Right lobe of liver (tissue), 6 donors: ENCODE data around the gene PYURF. TPM values are rescaled to one million over a fixed set of nuclear protein-coding genes. Genes with fewer than 3 reads are reported as not detected.

Experiments used
- ATAC-seq, 4 donors: fragments of 200-7000 bp; cut with Tn5 transposase; one replicate each; pipeline ENCODE4 v1.9.1; 2020; ENCODE audit warnings: mild to moderate bottlenecking in 4 of 4, moderate library complexity in 4 of 4
- DNase-seq, 3 donors: peaks; one replicate each; pipeline ENCODE4 v3.0.0-alpha.2; 2020
- H3K27ac ChIP-seq, 3 donors: fragments of 200-600 bp; one replicate each; pipeline ENCODE4 v1.8.0; 2022
- H3K27me3 ChIP-seq, 2 donors: fragments of 200-600 bp; one replicate each; pipeline ENCODE4 v1.8.0; 2022
- H3K36me3 ChIP-seq, 4 donors: fragments of 200-600 bp; sonication (generic) in 1 of 4; one replicate each; pipeline versions ENCODE4 v1.5.1 to v1.8.0; 2017 to 2022; ENCODE audit warnings: control low read depth in 1 of 4
- H3K4me1 ChIP-seq, 4 donors: fragments of 200-600 bp; sonication (generic) in 1 of 4; one replicate each; pipeline versions ENCODE4 v1.5.1 to v1.8.0; 2017 to 2022; ENCODE audit warnings: control low read depth in 1 of 4
- H3K4me3 ChIP-seq, 3 donors: fragments of 200-600 bp; one replicate each; pipeline ENCODE4 v1.8.0; 2022
- H3K9me3 ChIP-seq, 4 donors: fragments of 200-600 bp; sonication (generic) in 1 of 4; one replicate each; pipeline versions ENCODE4 v1.5.1 to v1.8.0; 2017 to 2022; ENCODE audit warnings: control low read depth in 1 of 4
- POLR2A ChIP-seq: fragments of 450-650 bp; IDR thresholded peaks from one replicate; pipeline ENCODE4 v1.6.1; 2017; ENCODE audit warnings: antibody characterized with exemption, mild to moderate bottlenecking
- WGBS: methylation state at CpG from one replicate; pipeline ENCODE4 v1.1.6; 2018; ENCODE audit warnings: low coverage, low lambda C conversion rate; ENCODE audit not compliant: insufficient coverage; ENCODE audit errors: missing lambda C conversion rate; 5-methylcytosine and 5-hydroxymethylcytosine counted together
- intact Hi-C, 2 donors: fragments of 100-400 bp; cut with DNase I; formaldehyde crosslinking; loops; one replicate each; pipeline versions ENCODE4 v1.11.2 to v1.14.1; 2022
- total RNA-seq, 6 experiments: library from RNA; depleted of rRNA in 2 of 6; stranded (reverse); fragments of >200 nt in 2 of 6; fragmentation: NEBNext Ultra II Directional in 3 of 6; extraction: Animal tissue kit (Norgen Biotek cat#: 25700) in 3 of 6; gene quantifications; one replicate each; pipeline versions ENCODE4 v1.1.0 to v1.2.4, GENCODE V29; 2016 to 2023
- TF ChIP-seq, protein P1 (sequence below), 4 donors: fragments of 200-600 bp in 3 of 4; fragments of 450-650 bp in 1 of 4; IDR thresholded peaks; one replicate each; pipeline versions ENCODE4 v1.5.1 to v1.8.0; 2016 to 2022; ENCODE audit warnings: antibody characterized with exemption in 4 of 4, mild to moderate bottlenecking in 2 of 4
- donor health status: DM: no; HTN: yes; CAD: no.
- donor health status: DM: no; HTN: no; CAD: no.
- donor health status: DM: no; HTN: no; CAD: no.
- donor health status: DM: no; HTN: yes; CAD: no.
- donor health status: DM: no; HTN: yes; CAD: no.

The PYURF gene
- total RNA-seq, 6 experiments from 2014 or later: 32.2 to 53.8 (median 44.7) TPM

DNA sequence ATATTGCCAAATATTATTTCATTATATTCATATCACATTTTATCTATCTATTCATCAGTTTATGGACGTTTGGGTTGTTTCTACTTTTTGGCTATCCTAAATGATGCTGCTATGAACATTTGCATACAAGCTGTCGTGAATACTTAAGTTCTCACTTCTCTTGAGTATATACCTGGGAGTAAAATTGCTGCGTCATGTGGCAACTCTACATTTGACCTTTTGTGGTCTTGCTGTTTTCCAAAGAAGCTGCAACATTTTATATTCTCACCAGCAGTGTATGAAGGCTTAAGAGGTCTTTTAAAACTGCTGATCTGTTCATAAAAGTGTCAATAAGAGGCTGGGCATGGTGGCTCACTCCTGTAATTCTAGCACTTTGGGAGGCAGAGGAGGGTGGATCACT, 5.8 kb downstream of the PYURF start:
- Histone ChIP-seq H3K27ac (no peak overlapping the region), H3K4me1 (peaks cover 0 to 21% (median 4%) of the 10 kb centered on the region in 4 donors), H3K27me3 (no peaks in the 10 kb centered on the region), H3K9me3 (no peaks in the 10 kb centered on the region), H3K36me3 (peaks cover 0 to 9% (median 5%) of the 10 kb centered on the region in 4 donors), H3K4me3 (no peak overlapping the region)
- WGBS: 68% methylated on average over 3 of the region's 3 CpGs
- TF ChIP-seq, protein P1, sequence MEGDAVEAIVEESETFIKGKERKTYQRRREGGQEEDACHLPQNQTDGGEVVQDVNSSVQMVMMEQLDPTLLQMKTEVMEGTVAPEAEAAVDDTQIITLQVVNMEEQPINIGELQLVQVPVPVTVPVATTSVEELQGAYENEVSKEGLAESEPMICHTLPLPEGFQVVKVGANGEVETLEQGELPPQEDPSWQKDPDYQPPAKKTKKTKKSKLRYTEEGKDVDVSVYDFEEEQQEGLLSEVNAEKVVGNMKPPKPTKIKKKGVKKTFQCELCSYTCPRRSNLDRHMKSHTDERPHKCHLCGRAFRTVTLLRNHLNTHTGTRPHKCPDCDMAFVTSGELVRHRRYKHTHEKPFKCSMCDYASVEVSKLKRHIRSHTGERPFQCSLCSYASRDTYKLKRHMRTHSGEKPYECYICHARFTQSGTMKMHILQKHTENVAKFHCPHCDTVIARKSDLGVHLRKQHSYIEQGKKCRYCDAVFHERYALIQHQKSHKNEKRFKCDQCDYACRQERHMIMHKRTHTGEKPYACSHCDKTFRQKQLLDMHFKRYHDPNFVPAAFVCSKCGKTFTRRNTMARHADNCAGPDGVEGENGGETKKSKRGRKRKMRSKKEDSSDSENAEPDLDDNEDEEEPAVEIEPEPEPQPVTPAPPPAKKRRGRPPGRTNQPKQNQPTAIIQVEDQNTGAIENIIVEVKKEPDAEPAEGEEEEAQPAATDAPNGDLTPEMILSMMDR (IDR thresholded peaks at IDR 0.05): no peak
- no peak for TF ChIP-seq POLR2A
- no peak for DNase-seq
- intact Hi-C loops: loop anchor here (5.0 to 10.0 kb wide), 4 partner anchors 143 to 296 kb away; partner anchors contain the start of gene HERC6 (in 1 of the 2)
- ATAC-seq: no peak

DNA sequence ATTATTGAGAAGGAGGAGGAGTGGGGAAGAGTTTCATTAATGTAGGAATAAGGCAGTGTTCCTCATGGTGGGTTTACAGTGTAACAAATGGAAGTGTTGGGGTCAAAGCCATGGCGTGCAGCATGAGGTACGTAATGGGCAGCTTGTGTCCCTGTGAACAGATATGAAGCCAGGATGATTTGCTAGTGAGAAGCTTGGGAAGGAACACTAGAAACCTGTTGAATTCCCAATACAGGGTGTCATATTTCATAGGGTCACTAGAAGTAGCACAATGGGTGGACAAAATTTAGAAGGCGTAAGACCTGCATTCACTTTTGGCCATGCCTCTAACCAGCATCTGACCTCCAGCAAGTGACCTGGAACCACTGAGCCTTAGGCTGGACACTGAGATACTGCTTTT, 6.8 kb downstream of the PYURF start:
- Histone ChIP-seq H3K9me3 (no peaks in the 10 kb centered on the region), H3K36me3 (peaks cover 0 to 9% (median 5%) of the 10 kb centered on the region in 4 donors), H3K27ac (no peak overlapping the region), H3K4me3 (no peak overlapping the region), H3K4me1 (peaks cover 0 to 12% (median 1%) of the 10 kb centered on the region in 4 donors), H3K27me3 (no peaks in the 10 kb centered on the region)
- ATAC-seq (no peak), DNase-seq (no peak)
- TF ChIP-seq, protein P1 (IDR thresholded peaks at IDR 0.05): no peak
- no peak for TF ChIP-seq POLR2A
- intact Hi-C loops: loop anchor here (5.0 to 10.0 kb wide), 4 partner anchors 142 to 294 kb away; partner anchors contain the start of gene HERC6 (in 1 of the 2)
- 84% methylated on average over 3 of the region's 3 CpGs for WGBS

DNA sequence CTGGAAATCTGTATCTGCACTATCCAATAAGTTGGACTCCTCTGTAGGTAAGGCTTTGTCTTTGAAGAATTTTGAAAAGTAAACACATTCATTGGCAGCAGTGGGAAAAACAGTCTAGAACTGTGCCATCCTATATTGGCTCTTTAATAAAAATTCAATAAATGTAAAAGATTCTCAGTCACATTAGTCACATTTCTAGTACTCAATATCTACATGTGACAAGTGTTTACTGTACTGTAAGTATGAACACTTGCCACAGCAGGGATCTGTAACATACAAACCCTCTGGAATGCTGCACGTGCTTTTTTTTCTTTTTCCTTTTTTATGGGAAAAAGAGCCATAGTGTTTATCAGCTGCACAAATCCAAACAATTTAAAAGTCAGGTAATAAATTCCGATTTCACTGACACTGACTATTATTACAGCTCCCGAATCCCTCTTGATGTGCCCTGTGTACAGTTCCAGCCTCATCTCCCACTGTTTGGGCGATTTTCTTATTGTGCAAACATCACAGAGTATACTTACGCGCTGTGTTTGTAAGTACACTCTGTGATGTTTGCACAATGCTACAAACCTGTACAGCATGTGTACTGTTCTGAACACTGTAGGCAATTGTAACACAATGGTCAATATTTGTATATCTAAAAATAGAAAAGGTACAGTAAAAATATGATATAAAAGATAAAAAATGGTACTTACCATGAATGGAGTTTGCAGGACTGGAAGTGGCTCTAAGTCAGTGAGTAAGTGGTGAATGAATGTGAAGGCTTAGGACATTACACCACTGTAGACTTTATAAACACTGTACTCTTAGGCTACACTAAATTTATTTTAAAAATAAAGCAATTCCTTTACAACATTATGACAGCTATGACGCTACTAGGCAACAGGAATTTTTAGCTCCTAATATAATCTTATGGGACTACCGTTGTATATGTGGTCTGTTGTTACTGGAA, 8.7 kb downstream of the PYURF start:
- ATAC-seq (peak; percentile 81 to 92 (median 87)), DNase-seq (no peak)
- Histone ChIP-seq H3K9me3 (no peaks in the 10 kb centered on the region), H3K4me1 (peaks cover 0 to 12% (median 0%) of the 10 kb centered on the region in 4 donors), H3K27me3 (no peaks in the 10 kb centered on the region), H3K4me3 (no peak overlapping the region), H3K36me3 (no peaks in the 10 kb centered on the region), H3K27ac (no peak overlapping the region)
- whole genome bisulfite sequencing: 30% methylated on average over 8 of the region's 8 CpGs
- no peak for TF ChIP-seq POLR2A
- TF ChIP-seq, protein P1 (IDR thresholded peaks at IDR 0.05): no peak
- intact Hi-C loops: loop anchor here (5.0 to 10.0 kb wide), 4 partner anchors 140 to 293 kb away; partner anchors contain the start of gene HERC6 (in 1 of the 2)

DNA sequence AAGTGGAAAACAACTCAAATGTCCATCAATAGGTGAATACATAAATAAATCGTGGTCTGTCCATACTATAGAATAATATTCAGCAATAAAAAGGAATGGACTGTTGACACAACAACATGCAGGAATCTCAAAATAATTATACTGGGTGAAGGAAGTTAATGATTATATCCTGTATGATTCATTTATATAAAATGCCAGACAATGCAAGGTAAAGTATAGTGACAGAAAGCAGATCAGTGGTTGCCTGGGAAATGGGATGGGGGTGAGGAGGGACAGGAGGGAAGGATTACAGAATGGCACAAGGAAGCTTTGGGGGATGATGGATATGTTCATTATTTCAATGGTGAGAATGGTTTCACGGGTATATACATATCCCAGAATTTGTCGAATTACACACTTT, 12.3 kb downstream of the PYURF start:
- TF ChIP-seq POLR2A: no peak
- TF ChIP-seq, protein P1 (IDR thresholded peaks at IDR 0.05): no peak
- H3K4me1 ChIP-seq: peaks cover 0 to 12% (median 0%) of the 10 kb centered on the region in 4 donors
- H3K4me3 ChIP-seq: no peak overlapping the region
- DNase-seq (no peak), ATAC-seq (no peak)
- H3K27ac ChIP-seq: no peak overlapping the region
- no peaks in the 10 kb centered on the region for H3K9me3 ChIP-seq
- intact Hi-C loops: loop anchor here (10.0 kb wide), 3 partner anchors 136 to 286 kb away; partner anchors contain the start of gene HERC6 (in 1 of the 2)
- H3K36me3 ChIP-seq: no peaks in the 10 kb centered on the region
- 73% methylated on average over 3 of the region's 3 CpGs for WGBS
- H3K27me3 ChIP-seq: no peaks in the 10 kb centered on the region
